DND-41 (cell line): ENCODE measurements around the gene MYH14.

ENCODE experiments used
- ATAC-seq: fragments of 200-7000 bp; cut with Tn5 transposase; 3 replicates; pipeline ENCODE4 v1.9.1; 2021; ENCODE audit warnings: low read depth; ENCODE audit not compliant: insufficient read depth
- DNase-seq: peaks from one replicate; pipeline ENCODE4 v3.0.0-alpha.2; 2020
- H2AFZ ChIP-seq: 2 replicates; pipeline ENCODE4 v1.6.0; 2012; ENCODE audit warnings: low read depth, low read length
- H3K27ac ChIP-seq: 2 replicates; pipeline ENCODE4 v1.5.1; 2012; ENCODE audit warnings: low read length, inconsistent platforms
- H3K27me3 ChIP-seq: fragments of 200-600 bp; sonication (generic); 2 replicates; pipeline ENCODE4 v1.6.0; 2012; ENCODE audit warnings: low read length, mild to moderate bottlenecking, inconsistent platforms; ENCODE audit not compliant: insufficient read depth, poor library complexity
- H3K36me3 ChIP-seq: 2 replicates; pipeline ENCODE4 v1.5.1; 2012; ENCODE audit warnings: low read length, inconsistent platforms; ENCODE audit not compliant: insufficient read depth
- H3K4me1 ChIP-seq: 2 replicates; pipeline ENCODE4 v1.5.1; 2012; ENCODE audit warnings: mild to moderate bottlenecking, low read length; ENCODE audit not compliant: insufficient read depth
- H3K4me2 ChIP-seq: 2 replicates; pipeline ENCODE4 v1.6.0; 2012; ENCODE audit warnings: mild to moderate bottlenecking, moderate library complexity, low read length, inconsistent platforms; ENCODE audit not compliant: insufficient read depth
- H3K4me3 ChIP-seq, 2 experiments: fragments of 200-600 bp in 1 of 2; shearing (Covaris generic) in 1 of 2; 2 replicates each; pipeline ENCODE4 v1.5.1; 2012 to 2016; ENCODE audit warnings: inconsistent platforms in 2 of 2, low read length in 2 of 2, mild to moderate bottlenecking in 2 of 2, low read depth in 1 of 2, moderate library complexity in 1 of 2
- H3K79me2 ChIP-seq: 2 replicates; pipeline ENCODE4 v1.6.0; 2012; ENCODE audit warnings: low read length, inconsistent platforms; ENCODE audit not compliant: insufficient read depth
- H3K9ac ChIP-seq: 2 replicates; pipeline ENCODE4 v1.6.0; 2012; ENCODE audit warnings: low read depth, mild to moderate bottlenecking, inconsistent platforms, low read length, moderate library complexity
- H3K9me3 ChIP-seq: 2 replicates; pipeline ENCODE4 v1.5.1; 2012; ENCODE audit warnings: low read length, moderate library complexity, mild to moderate bottlenecking, inconsistent platforms; ENCODE audit not compliant: insufficient read depth, severe bottlenecking
- H4K20me1 ChIP-seq: 2 replicates; pipeline ENCODE4 v1.6.0; 2012; ENCODE audit warnings: low read length; ENCODE audit not compliant: insufficient read depth
- CTCF ChIP-seq: IDR thresholded peaks from 2 replicates; pipeline ENCODE4 v1.5.1; 2012; ENCODE audit warnings: borderline replicate concordance, low read length, moderate library complexity, mild to moderate bottlenecking; ENCODE audit not compliant: poor library complexity, severe bottlenecking; ENCODE audit errors: extremely low read depth
- EZH2 ChIP-seq: IDR thresholded peaks from 3 replicates; pipeline ENCODE4 v1.6.1; 2012; ENCODE audit warnings: borderline replicate concordance, low read depth, mild to moderate bottlenecking, moderate library complexity, low read length, inconsistent platforms; ENCODE audit not compliant: severe bottlenecking

The MYH14 gene

GRCh38 chr19:50175924-50176323 lies 27.5 kb upstream of the MYH14 start:
- Histone ChIP-seq H3K9ac (no peak overlapping the region), H3K4me3 (no peak overlapping the region), H2AFZ (no peak overlapping the region), H3K27ac (no peak overlapping the region), H4K20me1 (no peaks in the 10 kb centered on the region), H3K4me1 (no peaks in the 10 kb centered on the region), H3K79me2 (no peaks in the 10 kb centered on the region), H3K4me2 (no peak overlapping the region), H3K36me3 (no peaks in the 10 kb centered on the region), H3K9me3 (no peaks in the 10 kb centered on the region), H3K27me3 (no peaks in the 10 kb centered on the region)
- DNase-seq = no peak
- ATAC-seq = no peak
- TF ChIP-seq EZH2 (no peak), CTCF (no peak)

GRCh38 chr19:50176775-50177174 lies 26.6 kb upstream of the MYH14 start:
- Histone ChIP-seq H3K4me2 (no peak overlapping the region), H3K4me1 (no peaks in the 10 kb centered on the region), H3K4me3 (no peak overlapping the region), H3K27ac (no peak overlapping the region), H3K36me3 (no peaks in the 10 kb centered on the region), H3K9ac (no peak overlapping the region), H3K27me3 (no peaks in the 10 kb centered on the region), H4K20me1 (no peaks in the 10 kb centered on the region), H3K79me2 (no peaks in the 10 kb centered on the region), H3K9me3 (no peaks in the 10 kb centered on the region), H2AFZ (no peak overlapping the region)
- no peak for ATAC-seq
- TF ChIP-seq EZH2 (no peak), CTCF (no peak)
- DNase-seq = no peak

- DNase-seq (no peak), ATAC-seq (no peak)
- H3K4me3 ChIP-seq = no peak overlapping the region
- no peak overlapping the region for H3K4me2 ChIP-seq
- H3K36me3 ChIP-seq = no peaks in the 10 kb centered on the region
- no peaks in the 10 kb centered on the region for H3K27me3 ChIP-seq
- H3K9ac ChIP-seq = no peak overlapping the region
- no peak overlapping the region for H2AFZ ChIP-seq
- H4K20me1 ChIP-seq = no peaks in the 10 kb centered on the region
- no peaks in the 10 kb centered on the region for H3K4me1 ChIP-seq
- H3K79me2 ChIP-seq = no peaks in the 10 kb centered on the region
- TF ChIP-seq CTCF (no peak), EZH2 (no peak)
- no peak overlapping the region for H3K27ac ChIP-seq
- no peaks in the 10 kb centered on the region for H3K9me3 ChIP-seq
Measured at GRCh38 chr19:50178320-50178719, 25.1 kb upstream of the MYH14 start.

GRCh38 chr19:50178859-50179537 lies 24.4 kb upstream of the MYH14 start:
- Histone ChIP-seq H3K36me3 (no peaks in the 10 kb centered on the region), H3K4me3 (no peak overlapping the region), H2AFZ (no peak overlapping the region), H3K9ac (no peak overlapping the region), H3K79me2 (no peaks in the 10 kb centered on the region), H3K27me3 (no peaks in the 10 kb centered on the region), H3K27ac (no peak overlapping the region), H3K4me1 (no peaks in the 10 kb centered on the region), H3K9me3 (no peaks in the 10 kb centered on the region), H4K20me1 (no peaks in the 10 kb centered on the region), H3K4me2 (no peak overlapping the region)
- no peak for ATAC-seq
- TF ChIP-seq CTCF (no peak), EZH2 (no peak)
- DNase-seq = no peak
